DMS53 treated with DMSO at 0.1 percent for 48 hours (cell line): Measurements from ENCODE around the gene KLHL17.

Experiments
- DNase-seq: peaks from one replicate; lab custom pipeline; 2025; ENCODE audit not compliant: unreplicated experiment; lab: John Stamatoyannopoulos, UW

Gene KLHL17

DNA sequence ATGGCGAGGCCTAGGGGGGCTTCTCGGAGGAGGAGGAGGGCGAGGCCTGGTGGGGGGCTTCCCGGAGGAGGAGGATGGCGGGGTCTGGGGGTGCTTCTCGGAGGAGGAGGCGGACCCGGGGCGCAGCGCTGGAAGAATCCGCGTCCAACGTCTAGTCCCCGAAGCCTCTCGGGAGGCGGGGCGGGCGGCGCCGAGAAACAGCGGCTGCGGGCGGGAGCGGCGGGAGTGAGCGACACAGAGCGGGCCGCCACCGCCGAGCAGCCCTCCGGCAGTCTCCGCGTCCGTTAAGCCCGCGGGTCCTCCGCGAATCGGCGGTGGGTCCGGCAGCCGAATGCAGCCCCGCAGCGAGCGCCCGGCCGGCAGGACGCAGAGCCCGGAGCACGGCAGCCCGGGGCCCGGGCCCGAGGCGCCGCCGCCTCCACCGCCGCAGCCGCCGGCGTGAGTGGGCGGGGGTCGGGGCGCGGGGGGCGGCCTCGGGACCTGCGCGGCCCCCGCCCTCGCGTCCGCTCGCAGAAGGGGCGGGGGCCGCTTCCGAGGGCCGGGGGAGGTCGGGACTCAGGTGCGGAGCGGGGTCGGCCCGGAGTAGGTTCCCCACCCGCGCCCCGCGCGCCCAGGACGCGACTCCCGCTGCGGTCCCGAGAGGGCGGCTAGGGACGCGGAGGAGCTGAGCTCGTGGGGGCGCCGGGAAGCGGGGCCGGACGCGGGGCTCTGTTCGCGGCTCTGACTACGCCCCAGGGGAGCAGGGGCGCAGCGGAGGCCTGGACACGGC lies at the start of gene KLHL17:
TSS of gene KLHL17 (plus strand) at position 222 of the 769 bp plus-strand sequence. CDS start at position 332, 110 bp downstream.
- peak; percentile 28 for DNase-seq

DNA sequence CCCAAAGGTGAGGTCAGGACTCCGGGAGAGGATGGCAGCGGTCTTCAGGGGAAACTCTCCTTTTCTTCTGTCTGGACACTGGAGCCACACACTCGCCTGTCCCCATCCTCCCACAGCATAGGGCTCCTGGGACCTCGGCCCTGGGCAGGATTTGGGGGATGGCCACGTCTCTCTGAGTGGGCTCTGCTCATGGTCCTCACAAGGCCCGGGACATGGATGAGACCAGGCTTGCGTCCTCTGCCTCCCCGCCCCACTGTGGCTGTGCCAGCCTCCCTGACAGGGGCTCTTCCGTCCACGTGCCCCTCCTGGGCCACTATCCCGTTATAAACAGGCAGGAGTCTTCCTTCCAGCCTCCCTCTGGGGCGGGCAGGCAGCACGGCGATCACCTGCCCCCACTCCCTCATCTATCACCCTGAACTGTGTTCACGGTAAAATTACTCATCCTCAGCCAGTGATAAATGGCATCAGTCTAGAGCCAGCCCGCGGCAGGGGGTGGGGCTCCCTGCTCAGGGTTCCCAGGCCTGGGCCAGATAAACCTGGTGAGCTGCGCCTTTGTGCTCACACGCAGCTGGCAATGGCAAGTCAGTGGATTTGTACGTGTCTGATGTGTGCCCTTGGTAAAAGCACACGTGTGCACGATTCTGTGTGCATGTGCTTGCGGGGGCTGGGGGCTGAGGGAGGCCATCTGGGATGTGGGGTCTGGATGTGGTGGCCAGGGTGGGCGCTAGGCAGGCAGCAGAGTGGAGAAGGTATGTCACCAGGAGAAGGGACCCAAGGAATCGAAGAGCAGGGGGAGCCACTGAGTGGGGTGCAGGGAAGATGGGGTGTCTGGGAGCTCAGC lies 49.3 kb upstream of the KLHL17 start:
- no peak for DNase-seq

DNA sequence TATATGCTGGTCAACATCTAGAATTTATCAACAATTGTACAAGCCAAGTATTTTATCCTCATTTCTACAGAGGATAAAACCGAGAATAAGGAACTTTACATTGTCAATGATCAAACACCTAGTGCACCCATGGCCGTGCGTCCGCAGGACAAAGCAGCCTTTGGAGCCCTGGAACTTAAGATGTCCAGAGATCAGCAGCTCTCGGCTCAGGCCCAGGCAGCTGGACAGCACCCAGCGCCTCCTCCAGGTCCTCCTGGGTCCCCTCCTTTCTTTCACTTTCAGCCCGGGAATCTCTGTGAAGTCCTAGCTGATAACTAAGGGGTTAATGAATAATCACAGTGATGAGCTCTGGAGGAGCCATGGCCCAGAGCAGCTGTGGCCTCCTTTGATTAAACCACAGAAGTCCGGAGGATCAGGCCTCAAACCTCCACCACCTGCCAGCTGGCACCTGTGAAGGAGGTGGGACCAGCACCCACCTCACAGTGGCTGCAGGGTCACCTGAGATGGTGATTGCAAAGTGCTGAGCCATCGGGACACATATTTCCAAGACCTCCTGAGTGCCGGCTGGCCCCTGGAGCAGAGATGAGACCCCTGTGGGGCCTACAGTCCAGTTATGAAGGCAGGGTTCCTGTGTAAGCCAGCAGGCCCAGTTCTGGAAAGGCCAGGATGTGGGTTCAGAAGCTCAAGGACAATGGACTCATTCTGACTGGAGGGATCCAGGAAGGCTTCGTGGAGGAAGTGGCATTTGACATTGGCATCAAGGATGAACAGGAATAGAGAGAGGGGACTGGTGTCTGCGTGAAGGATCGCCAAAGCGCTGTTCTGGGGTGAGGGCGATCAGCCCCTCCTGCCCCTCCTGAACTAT lies 48.3 kb upstream of the KLHL17 start:
- no peak for DNase-seq

DNA sequence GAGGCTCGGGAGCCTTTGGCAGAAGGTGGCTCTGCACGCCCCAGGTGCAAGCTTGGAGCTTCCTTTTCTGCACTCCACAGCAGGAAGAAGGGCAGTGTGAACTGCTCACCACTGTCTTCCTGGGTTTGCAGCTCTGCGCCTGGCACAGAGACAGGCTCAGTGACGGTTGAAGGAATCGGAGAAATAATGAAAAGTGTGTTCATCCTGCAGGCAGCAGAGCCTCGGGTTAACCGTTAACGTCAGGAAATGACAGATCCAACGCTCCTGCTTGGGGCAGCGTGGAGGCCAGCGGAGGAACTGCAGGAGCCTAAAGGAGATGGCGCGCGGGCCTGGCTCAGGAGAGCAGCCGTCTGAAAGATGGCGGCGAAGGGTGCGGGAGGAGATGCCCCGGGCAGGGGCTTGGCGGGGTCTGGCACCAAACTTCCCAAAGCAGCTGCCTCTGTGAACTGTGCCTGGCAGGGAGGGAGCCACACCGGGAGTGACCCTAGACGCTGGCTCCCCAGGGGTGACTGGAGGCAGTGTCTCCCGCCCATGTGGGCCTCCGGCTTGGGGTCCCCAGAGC lies 47.6 kb upstream of the KLHL17 start:
- DNase-seq, result no peak

DNA sequence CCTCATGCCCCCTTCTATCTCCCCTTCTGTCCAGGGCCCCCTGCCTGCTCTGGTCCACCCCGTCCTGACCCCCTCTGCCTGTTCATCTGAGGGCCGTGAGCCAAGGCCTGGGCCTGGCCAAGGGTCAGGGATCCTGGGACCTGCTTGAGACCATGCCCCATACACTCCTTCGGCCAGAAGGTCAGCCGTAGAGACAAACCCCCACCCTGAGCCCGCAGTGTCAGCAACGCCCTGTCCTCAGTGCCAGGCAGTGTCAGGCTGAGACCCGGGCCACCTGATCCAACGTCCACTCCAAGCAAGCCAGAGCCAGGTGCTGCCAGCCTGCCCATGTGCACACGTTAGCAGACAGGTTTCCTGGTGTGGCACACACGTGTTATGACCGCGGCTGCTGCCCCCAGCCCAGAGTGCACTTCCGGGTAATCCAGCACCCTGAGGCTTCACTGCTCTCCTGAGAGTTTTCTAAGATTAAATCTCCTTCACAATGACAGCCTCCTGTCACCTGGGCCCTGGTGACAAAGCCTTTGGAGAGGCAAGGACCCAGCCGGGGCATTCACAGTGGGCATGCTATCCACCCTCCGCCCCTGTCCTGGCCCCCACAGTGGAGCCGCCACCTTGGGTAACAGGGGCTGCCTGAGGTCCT lies 46.8 kb upstream of the KLHL17 start:
- DNase-seq, result no peak

DNA sequence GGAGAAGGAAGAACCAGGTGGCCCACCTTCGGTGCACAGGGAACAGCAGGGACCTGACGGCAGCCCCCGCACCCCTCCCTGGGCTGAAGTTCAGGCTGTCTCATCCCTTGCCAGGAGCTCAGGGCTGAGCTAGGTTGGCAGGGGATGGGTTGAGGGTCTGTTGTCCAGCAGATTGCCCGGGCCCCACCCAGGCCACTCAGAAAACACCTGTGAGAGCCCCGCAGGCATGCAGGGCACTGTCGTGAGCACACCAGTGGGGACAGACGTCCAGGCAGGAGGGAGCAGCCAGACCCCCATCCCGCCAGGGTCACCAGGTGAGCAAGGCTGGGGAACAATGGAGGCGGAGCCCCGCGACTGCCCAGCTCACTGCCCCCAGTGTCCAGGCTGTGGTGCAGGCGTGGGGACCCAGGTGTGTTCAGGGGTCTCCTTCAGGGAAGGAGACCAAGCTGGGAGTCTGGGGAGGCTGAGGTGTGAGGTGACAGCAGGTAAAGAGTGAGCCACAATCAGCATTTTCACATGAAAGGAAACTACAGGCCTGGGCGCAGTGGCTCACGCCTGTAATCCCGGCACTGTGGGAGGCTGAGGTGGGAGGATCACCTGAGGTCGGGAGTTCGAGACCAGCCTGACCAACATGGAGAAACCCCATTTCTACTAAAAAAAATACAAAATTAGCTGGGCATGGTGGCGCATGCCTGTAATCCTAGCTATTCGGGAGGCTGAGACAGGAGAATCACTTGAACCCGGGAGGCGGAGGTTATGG lies 46.1 kb upstream of the KLHL17 start:
- no peak for DNase-seq

DNA sequence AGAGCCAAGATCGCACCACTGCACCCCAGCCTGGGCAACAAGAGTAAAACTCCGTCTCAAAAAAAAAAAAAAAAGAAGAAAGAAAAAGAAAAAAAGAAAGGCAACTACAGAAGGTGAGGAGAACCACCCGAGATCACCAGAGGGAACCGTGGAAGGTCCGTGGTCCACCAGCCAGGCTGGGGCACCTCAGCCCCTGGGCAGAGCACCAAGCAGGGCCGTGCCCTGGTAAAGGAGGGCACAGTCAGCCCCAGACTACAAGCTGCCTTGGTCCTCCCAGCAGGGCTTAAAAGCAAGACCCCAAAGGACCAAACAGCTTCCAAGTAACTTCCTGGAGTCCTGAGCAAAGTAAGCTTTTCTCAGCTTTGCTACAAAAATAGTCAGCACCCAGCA lies 45.5 kb upstream of the KLHL17 start:
- no peak for DNase-seq

- DNase-seq, result no peak
These were observed 44.9 kb upstream of the KLHL17 start for GRCh38 chr1:915295-916172.

DNA sequence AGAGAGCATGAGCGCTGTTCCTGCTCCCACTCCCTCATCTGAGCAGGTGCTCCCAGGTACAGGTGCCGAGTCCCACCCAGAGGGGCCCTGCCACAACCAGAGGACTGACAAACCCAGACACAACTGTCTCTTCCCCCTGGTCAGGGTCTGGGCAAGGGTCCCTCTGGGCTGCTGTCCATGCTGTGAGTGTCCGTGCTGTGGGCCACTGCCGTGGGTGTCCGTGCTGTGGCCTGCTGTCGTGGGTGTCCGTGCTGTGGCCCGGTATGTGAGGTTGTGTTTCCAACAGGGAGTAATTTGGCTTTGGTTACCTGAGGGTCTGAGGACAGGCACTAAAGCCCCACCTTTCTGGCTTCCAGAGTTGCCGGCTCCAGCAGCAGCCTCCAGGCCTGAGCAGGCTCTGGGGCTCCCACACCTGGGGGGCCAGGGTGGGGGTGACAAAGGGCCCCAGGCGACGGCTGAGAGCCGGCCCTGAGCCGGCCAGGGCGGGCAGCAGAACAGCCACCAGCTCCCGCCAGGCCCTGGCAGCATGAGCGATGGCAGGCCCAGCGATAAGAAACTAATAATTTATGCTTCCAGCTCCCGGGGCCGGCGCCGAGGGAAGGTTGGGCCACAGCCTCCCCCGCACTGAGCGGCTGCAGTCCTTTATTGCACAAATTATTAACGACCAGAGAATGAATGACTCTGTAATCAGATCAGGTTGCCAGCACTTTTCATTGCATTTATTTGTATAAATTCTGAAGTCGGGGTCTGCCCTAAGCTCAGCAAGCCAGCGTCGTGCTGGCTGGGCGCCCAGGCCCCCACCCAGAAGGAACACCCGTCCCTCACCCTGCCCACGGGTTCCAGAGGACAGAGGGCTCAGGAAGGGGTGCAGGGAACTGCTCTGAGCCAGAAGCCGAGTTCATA lies 44.0 kb upstream of the KLHL17 start:
- no peak for DNase-seq

DNA sequence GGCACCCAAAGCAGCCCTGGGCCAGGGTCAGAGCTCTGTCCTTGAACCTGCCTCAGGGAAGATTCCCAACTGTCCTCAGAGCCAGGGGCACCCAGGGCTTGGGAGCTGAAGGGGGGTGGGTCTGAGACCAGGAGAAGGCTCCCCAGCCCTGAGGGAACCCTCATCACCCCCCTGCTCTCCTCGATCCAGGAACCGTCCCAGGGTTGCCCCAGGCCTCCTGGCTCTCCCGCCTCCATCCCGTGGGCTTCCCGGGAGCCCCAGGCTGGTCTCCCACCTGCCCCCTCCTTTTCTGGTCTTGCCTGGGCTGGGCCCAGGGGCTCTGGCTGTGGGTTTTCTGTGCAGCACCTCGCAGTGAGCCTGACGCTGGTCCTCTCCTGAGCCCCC lies 43.3 kb upstream of the KLHL17 start:
- DNase-seq, result no peak

DNA sequence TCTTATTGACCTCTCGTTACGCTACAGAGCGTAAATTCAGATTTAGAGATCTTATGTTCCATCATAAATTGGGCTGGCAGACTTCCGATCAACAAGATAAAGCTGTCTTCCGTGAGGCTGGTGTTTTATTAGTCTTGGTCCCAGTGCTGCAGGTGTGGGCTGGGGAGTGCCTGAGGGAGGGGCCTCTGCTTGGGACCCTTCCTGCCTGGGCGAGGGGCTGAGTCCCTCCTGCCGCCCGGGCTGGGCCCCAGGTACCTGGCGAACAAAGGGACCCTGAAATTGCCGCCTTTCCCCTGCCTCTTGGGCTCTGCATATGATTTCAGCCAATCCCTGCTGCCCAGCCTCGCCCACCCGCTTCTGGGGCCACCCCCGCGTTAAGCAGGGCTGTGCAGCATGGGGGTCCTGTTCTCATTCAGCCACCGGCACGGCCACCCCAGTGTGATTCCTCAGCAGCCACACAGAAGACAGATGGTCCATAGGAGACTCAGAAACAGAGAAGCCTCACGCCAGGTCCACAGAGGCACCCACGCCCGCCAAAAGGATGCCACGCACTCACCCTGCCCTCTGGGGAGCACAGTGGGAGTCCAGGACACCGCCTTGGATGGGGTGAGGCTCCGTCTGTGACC lies 42.8 kb upstream of the KLHL17 start:
- DNase-seq, result no peak

DNA sequence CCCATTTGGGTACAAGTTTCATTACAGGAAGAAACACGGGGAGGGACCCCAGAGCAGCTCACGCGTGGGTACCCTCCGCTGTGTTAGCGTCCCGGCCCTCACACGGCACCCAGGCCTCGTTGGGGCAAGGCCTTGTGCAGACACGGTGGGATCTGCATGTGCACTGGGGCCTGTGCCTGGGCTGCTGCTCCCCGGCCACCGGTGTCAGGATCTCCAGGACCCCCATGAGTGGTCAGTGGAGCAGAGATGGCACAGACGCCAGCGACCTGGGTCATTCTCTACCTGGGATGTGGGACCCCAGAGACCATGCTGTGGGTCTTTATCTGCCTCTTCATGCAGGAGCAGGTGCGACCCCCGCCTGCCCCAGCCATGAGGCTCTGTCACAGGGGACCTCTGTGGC lies 42.0 kb upstream of the KLHL17 start:
- DNase-seq, result no peak

DNA sequence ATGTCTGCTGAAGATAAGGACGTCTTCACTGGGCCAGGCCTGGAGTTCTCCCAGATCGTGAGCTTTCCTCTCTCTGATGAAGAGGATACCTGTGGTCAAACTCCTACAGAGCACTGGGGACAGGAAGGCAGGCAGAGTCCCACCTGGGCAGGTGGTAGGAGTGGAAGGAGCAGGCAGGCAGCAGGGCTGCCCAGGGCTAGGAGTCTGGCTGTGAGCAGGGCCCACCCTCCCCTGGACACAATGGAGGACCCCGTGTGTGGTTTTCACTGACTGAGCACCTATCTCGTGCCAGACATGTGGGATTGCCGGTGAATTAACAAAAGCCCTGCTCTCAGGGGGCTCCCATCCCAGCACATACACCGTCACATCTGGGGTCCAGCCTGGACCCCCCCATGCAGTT lies 41.5 kb upstream of the KLHL17 start:
- DNase-seq, result no peak

DNA sequence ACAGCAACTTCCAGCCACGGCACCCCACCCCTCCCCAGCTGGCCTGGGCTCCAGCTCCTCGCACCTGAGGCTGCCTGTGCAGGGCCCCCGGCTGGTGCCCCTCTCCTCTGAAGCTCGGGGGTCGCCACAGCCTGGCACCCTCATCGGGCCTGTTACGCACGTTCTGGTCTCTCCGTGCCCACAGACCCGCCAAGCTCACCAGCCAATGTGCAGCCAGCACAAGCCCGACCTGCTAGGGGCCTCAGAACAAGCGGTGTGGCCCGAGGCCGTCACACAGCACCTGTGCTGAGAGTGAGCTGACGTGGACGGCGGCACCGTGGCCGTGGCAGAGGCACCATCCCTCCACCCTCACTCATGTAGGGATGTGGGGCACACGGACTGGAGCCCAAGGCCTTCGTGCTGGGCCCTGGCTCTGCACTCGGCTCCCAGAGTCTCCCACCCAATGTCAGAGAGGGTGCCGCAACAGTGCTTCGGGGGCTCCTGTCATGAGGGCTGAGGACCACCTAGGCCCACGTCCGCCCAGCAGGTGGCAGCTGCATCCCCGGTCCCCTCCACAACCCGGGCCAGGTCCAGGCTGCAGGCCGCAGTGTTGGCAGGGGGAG lies 41.0 kb upstream of the KLHL17 start:
- no peak for DNase-seq

DNA sequence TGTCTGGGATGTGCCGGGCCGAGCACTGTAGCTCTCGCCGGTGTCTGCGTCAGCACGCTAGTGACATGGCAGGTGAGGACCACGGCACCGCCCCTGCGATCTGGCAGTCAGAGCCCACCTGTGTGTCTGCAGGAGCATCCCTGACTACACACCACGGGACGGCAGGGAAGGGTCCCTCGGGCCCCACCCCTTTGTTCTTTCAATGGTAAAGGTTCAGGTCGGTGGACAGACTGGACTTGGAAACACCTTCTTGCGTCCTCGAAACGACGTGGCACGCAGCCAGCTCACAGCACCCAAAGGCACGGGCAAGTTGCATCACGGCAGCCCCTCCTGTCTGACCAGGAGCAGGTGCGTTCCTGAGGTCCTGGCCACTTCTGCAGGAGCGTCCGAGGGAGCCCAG lies 40.4 kb upstream of the KLHL17 start:
- no peak for DNase-seq

DNA sequence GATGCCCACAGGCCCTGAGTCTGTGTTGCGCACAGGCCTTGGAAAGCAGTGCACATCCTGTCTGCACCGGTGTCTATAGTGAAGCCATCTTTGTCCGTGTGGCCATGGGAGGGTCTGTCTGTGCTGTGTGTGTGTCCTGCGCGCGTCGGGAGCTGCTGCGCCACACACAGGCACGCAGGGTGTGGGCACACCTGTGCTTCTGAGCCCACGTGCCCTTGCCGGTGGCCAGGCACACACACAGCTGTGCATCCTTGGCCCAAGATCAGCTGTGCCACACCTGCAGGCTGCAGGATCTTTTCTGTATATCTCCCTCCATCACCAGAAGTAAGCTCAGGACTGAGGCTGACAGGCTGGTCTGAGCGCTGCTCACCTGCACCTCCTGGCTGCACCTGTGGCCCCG lies 39.9 kb upstream of the KLHL17 start:
- DNase-seq, result peak; percentile 49
